A549 treated with GW870086 at 1 μM for 4 hours (cell line): ENCODE measurements around the gene ITGA7. TPM values are rescaled to one million over a fixed set of nuclear protein-coding genes. Genes with fewer than 3 reads are reported as not detected.

Experiments used
- total RNA-seq: library from RNA; stranded (reverse); fragments of 200-300 nt; extraction: Qiagen RNA extraction; gene quantifications from 5 replicates; pipeline ENCODE4 v1.2.3, GENCODE V29; 2022; ENCODE audit warnings: low read depth

Gene ITGA7, protein sequence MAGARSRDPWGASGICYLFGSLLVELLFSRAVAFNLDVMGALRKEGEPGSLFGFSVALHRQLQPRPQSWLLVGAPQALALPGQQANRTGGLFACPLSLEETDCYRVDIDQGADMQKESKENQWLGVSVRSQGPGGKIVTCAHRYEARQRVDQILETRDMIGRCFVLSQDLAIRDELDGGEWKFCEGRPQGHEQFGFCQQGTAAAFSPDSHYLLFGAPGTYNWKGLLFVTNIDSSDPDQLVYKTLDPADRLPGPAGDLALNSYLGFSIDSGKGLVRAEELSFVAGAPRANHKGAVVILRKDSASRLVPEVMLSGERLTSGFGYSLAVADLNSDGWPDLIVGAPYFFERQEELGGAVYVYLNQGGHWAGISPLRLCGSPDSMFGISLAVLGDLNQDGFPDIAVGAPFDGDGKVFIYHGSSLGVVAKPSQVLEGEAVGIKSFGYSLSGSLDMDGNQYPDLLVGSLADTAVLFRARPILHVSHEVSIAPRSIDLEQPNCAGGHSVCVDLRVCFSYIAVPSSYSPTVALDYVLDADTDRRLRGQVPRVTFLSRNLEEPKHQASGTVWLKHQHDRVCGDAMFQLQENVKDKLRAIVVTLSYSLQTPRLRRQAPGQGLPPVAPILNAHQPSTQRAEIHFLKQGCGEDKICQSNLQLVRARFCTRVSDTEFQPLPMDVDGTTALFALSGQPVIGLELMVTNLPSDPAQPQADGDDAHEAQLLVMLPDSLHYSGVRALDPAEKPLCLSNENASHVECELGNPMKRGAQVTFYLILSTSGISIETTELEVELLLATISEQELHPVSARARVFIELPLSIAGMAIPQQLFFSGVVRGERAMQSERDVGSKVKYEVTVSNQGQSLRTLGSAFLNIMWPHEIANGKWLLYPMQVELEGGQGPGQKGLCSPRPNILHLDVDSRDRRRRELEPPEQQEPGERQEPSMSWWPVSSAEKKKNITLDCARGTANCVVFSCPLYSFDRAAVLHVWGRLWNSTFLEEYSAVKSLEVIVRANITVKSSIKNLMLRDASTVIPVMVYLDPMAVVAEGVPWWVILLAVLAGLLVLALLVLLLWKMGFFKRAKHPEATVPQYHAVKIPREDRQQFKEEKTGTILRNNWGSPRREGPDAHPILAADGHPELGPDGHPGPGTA
- total RNA-seq: 0.90 to 1.6 TPM (median 1.1 TPM) in 5 replicates

DNA sequence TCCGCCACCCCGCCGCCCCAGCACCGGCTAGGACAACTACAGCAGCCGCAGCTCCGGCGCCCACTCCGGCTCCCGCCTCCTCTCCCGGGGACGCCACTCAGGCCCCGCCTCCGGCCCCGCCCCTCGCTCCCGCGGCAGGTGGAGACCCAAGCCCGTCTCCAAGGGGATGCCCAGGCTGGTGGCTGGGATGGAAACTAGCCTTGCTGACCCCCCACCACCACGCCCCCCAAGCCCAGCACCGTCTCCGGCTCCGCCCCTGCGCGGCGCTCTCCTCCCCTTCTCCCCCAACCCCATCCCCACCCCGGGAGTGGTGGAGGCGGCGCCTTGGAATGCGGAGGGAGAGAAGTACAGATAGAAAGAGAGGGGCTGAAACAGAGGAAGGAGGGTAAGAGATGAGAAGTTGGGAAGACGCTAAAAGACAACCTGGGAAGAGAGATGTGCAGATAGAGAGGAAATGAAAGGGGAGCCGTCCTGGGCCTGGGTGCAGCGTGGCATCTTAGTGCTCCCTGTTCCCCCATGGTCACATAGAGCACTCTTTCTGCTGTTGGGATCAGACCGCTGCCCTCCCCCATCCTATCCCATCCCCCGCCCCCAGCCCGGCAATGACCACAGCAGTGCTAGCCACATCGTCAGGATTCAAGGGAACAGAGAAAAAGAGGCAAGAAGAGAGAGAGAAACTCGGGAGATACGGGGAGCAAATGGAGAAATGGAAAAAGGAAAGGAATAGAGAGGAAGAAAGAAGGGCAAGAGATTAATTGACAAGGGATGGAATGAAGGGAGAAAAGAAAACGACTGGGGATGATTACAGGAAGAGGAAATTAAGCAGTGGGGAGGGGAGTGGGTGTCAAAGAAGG, at the start of gene ITGA7:
TSS of gene ITGA7 (minus strand) at position 64 of the 854 bp plus-strand sequence. CDS start 222 bp downstream, outside the sequence.

DNA sequence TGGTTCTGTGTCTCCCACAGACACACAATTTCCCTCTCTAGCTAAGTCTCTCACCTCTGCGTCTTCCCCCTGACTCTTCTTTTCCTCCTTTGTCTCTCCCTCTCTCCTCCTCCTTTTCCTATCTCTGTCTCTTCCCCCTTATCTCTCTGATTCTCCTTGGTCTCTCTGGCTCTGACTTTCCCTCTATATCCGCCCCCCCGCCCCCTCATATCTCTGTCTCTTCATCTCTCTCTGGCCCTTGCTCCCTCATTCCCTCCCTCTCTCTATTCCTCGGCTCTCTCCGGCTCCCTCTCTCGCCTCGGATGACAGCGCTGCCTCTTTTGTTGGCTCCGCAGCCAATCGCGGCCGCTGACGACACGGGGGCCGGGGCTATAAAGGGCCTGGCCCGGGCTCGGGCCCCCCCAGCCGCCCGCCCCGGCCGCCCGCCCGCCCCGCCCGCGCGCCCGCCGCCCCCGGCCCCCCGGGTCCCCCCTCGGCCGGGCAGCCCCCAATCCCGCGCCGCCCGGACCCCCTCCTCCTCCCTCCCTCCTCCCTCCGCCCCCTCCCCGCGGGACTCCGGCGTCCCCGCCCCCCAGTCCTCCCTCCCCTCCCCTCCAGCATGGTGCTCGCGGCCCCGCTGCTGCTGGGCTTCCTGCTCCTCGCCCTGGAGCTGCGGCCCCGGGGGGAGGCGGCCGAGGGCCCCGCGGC, 35.2 kb upstream of the ITGA7 start, which contains the start of gene GDF11:
TSS of gene GDF11 (plus strand) at position 404 of the 687 bp plus-strand sequence. CDS start at position 599, 195 bp downstream.

DNA sequence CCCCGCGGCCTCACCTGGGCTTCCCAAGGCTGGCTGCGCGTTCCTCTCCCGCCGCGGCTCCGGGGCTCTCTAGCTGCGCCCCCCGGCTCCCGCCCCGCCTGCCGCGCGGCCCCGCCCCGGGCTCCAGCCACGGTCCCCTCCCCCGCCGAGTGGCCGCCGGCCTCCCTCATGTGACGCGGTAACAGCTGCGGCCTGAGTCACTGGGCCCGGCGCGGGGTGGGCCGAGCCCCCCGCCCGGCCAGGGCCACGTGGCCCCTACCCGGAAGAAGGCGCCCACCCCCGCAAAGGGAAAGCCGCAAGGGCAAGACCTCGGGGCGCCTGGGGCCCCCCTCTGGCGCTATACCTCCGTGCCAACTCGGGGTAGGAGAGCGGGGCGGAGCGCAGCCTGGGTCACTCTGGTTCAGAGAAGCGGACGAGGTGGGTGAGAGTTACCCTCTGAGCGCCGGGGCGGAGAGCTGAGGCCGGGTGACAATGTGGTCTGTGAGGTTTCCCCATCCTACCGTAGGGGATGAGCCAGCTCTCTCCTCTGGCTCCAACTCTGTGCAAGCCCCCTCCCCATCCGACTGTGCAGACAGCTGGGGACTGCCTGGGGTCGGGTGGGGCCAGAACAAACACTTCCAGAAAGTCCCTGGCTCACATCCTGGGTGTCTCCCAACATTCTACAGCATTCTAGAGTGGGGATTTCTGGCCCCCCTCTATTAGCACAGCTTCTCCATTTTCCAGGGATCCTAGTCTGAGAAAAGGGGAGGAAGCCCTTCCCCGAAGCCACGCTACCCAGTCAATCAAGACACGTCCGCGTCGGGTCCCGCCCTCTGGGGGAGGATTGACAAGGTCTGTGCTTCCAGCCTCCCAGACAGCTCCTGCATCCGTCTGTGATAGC, 21.5 kb upstream of the ITGA7 start, which contains the start of gene CD63:
TSS of gene CD63 (minus strand) at position 71 of the 880 bp plus-strand sequence. CDS start 668 bp downstream, outside the sequence.

DNA sequence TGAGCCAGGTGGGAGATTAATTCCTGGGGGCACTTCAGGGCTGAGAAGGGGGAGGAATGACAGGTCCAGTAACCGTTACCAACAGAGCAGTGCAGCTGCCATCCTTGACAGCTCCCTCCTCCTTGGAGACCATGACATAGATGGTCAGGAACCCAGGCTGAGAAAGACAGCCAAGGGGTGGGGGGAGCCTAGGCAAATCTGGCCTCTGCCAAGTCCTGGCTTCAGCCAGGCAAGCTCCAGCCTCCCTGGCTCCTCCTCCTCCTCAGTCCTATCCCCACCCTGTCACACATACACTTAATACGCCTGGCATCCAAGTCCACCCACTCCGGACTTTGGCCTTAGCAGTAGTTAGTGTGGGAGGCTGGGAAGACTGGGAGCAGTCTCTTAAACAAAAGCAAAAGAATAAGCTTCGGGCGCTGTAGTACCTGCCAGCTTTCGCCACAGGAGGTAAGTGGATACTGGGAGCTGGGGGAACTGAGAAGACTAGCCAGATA, 12.4 kb upstream of the ITGA7 start, which contains the start of gene RDH5:
TSS of gene RDH5 (plus strand) at position 323 of the 494 bp plus-strand sequence. CDS start 792 bp downstream, outside the sequence.

DNA sequence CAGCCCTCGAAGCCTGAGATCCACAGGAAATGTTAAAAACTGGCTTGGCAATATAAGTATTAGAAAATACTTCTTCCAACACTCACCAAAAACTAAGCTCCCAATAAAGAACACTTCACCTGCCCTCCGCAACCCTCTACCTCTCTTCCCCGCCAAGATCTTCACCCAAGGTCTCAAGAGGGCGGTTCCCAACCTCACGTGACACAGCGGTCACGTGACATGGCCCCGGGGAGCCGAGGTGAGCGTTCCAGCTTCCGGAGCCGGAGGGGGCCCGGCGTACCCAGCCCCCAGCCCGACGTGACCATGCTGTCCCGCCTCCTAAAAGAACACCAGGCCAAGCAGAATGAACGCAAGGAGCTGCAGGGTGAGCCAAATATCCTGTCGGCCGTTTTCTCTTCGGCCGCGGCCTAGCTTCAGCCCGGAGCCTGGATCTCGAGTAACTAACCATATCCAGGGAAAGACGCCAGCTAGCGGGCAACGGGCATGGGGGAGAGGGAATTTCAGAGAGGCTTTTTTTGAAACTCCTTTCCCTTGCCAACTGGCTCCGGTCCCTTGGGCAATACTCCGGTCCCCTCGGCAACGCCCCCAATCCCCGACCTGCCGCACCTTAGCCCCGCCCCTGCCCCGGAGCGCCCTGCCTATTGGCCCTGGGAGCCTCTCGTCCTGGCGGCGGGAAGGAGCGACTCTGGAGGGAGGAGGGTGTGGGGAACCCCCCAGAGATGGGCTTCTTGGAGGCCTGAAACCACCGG, 8.3 kb upstream of the ITGA7 start, which contains the start of gene BLOC1S1:
TSS of gene BLOC1S1 (plus strand) at position 214 of the 749 bp plus-strand sequence. CDS start at position 220, 6 bp downstream.

DNA sequence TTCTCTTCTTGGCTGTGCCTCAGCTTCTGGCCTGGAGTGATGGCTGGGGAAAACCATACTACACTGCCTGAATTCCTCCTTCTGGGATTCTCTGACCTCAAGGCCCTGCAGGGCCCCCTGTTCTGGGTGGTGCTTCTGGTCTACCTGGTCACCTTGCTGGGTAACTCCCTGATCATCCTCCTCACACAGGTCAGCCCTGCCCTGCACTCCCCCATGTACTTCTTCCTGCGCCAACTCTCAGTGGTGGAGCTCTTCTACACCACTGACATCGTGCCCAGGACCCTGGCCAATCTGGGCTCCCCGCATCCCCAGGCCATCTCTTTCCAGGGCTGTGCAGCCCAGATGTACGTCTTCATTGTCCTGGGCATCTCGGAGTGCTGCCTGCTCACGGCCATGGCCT, 70.9 kb downstream of the ITGA7 start, which contains the start of gene OR10P1:
TSS of gene OR10P1 (plus strand) at position 40 of the 400 bp plus-strand sequence. CDS start at position 40, 0 bp downstream.

Other genes starting within 250 kb of the ITGA7 start
- not detected in 5 replicates for gene OR6C70, start 237.8 kb downstream of the ITGA7 start, total RNA-seq
- gene OR6C68, start 215.5 kb downstream of the ITGA7 start, total RNA-seq: not detected in 5 replicates
- gene OR6C4, start 158.3 kb downstream of the ITGA7 start, total RNA-seq: not detected in 5 replicates
- gene OR2AP1, start 135.4 kb downstream of the ITGA7 start, total RNA-seq: not detected in 5 replicates
- gene OR10P1, start 71.0 kb downstream of the ITGA7 start, total RNA-seq: not detected in 5 replicates
- gene BLOC1S1, start 8.1 kb upstream of the ITGA7 start, total RNA-seq: 132 to 153 TPM (median 149 TPM) in 5 replicates
- 1.3 to 2.5 TPM (median 2.4 TPM) in 5 replicates for gene RDH5, start 12.5 kb upstream of the ITGA7 start, total RNA-seq
- gene CD63, start 21.1 kb upstream of the ITGA7 start, total RNA-seq: 622 to 709 TPM (median 693 TPM) in 5 replicates
- gene GDF11, start 35.2 kb upstream of the ITGA7 start, total RNA-seq: 2.6 to 4.8 TPM (median 4.0 TPM) in 5 replicates
- 90.9 to 132 TPM (median 96.1 TPM) in 5 replicates for gene SARNP, start 109.8 kb upstream of the ITGA7 start, total RNA-seq
- gene ORMDL2, start 110.1 kb upstream of the ITGA7 start, total RNA-seq: 77.5 to 113 TPM (median 101 TPM) in 5 replicates
- gene DNAJC14, start 121.7 kb upstream of the ITGA7 start, total RNA-seq: 17.2 to 24.5 TPM (median 22.0 TPM) in 5 replicates
- gene MMP19, start 135.0 kb upstream of the ITGA7 start, total RNA-seq: 0.16 to 0.49 TPM (median 0.32 TPM) in 5 replicates
- 35.6 to 43.1 TPM (median 39.1 TPM) in 5 replicates for gene PYM1, start 220.0 kb upstream of the ITGA7 start, total RNA-seq
- gene DGKA, start 223.3 kb upstream of the ITGA7 start, total RNA-seq: 17.0 to 28.7 TPM (median 21.1 TPM) in 5 replicates